Measurements from ENCODE around the gene ZNF441. TPM values are rescaled to one million over a fixed set of nuclear protein-coding genes. Genes with fewer than 3 reads are reported as not detected.

ZNF441 gene
- total RNA-seq, 1 donor from 2014 or later: 6.4 TPM

- no peak overlapping the region for H3K4me3 Mint-ChIP-seq (ENCODE audit: unreplicated experiment)
- TF ChIP-seq CTCF (IDR thresholded peaks at IDR 0.05): no peak
- no peak overlapping the region for H3K27ac Mint-ChIP-seq (ENCODE audit: unreplicated experiment)
- no peaks in the 10 kb centered on the region for H3K27me3 Mint-ChIP-seq (ENCODE audit: unreplicated experiment)
- H3K4me1 Mint-ChIP-seq (ENCODE audit: unreplicated experiment): no peaks in the 10 kb centered on the region
- H3K36me3 Mint-ChIP-seq (ENCODE audit: unreplicated experiment): peaks cover 79% of the 10 kb centered on the region
- no peak for DNase-seq (ENCODE audit: extremely low spot score, unreplicated experiment)
- H3K9me3 Mint-ChIP-seq (ENCODE audit: unreplicated experiment): peaks cover 50% of the 10 kb centered on the region
Observed at GRCh38 chr19:11780431-11781020, 13.7 kb downstream of the ZNF441 start.

- no peak for TF ChIP-seq CTCF (IDR thresholded peaks at IDR 0.05)
- Mint-ChIP-seq H3K36me3 (ENCODE audit: unreplicated experiment) (peaks cover 76% of the 10 kb centered on the region), H3K9me3 (ENCODE audit: unreplicated experiment) (peaks cover 43% of the 10 kb centered on the region), H3K27ac (ENCODE audit: unreplicated experiment) (no peak overlapping the region), H3K4me1 (ENCODE audit: unreplicated experiment) (no peaks in the 10 kb centered on the region), H3K27me3 (ENCODE audit: unreplicated experiment) (no peaks in the 10 kb centered on the region), H3K4me3 (ENCODE audit: unreplicated experiment) (no peak overlapping the region)
- DNase-seq (ENCODE audit: extremely low spot score, unreplicated experiment): no peak
Observed at GRCh38 chr19:11781295-11782057, 14.7 kb downstream of the ZNF441 start.

- TF ChIP-seq CTCF (IDR thresholded peaks at IDR 0.05): no peak
- Mint-ChIP-seq H3K9me3 (ENCODE audit: unreplicated experiment) (peaks cover 49% of the 10 kb centered on the region), H3K4me1 (ENCODE audit: unreplicated experiment) (no peaks in the 10 kb centered on the region), H3K27me3 (ENCODE audit: unreplicated experiment) (no peaks in the 10 kb centered on the region), H3K36me3 (ENCODE audit: unreplicated experiment) (peaks cover 57% of the 10 kb centered on the region), H3K27ac (ENCODE audit: unreplicated experiment) (no peak overlapping the region), H3K4me3 (ENCODE audit: unreplicated experiment) (no peak overlapping the region)
- DNase-seq (ENCODE audit: extremely low spot score, unreplicated experiment): no peak
Observed at GRCh38 chr19:11783767-11784166, 17.0 kb downstream of the ZNF441 start.

- Mint-ChIP-seq H3K4me1 (ENCODE audit: unreplicated experiment) (no peaks in the 10 kb centered on the region), H3K36me3 (ENCODE audit: unreplicated experiment) (peaks cover 56% of the 10 kb centered on the region), H3K4me3 (ENCODE audit: unreplicated experiment) (no peak overlapping the region), H3K9me3 (ENCODE audit: unreplicated experiment) (peaks cover 55% of the 10 kb centered on the region), H3K27me3 (ENCODE audit: unreplicated experiment) (no peaks in the 10 kb centered on the region), H3K27ac (ENCODE audit: unreplicated experiment) (no peak overlapping the region)
- DNase-seq (ENCODE audit: extremely low spot score, unreplicated experiment): no peak
- no peak for TF ChIP-seq CTCF (IDR thresholded peaks at IDR 0.05)
Observed at GRCh38 chr19:11784356-11784755, 17.6 kb downstream of the ZNF441 start.

GRCh38 chr19:11787536-11787935 lies 20.7 kb downstream of the ZNF441 start:
- Mint-ChIP-seq H3K4me1 (ENCODE audit: unreplicated experiment) (no peaks in the 10 kb centered on the region), H3K36me3 (ENCODE audit: unreplicated experiment) (peaks cover 35% of the 10 kb centered on the region), H3K4me3 (ENCODE audit: unreplicated experiment) (no peak overlapping the region)

More at GRCh38 chr19:11787536-11787935, 20.7 kb downstream of the ZNF441 start:
- H3K27me3 Mint-ChIP-seq (ENCODE audit: unreplicated experiment): no peaks in the 10 kb centered on the region
- no peak for DNase-seq (ENCODE audit: extremely low spot score, unreplicated experiment)
- peaks cover 61% of the 10 kb centered on the region for H3K9me3 Mint-ChIP-seq (ENCODE audit: unreplicated experiment)
- no peak for TF ChIP-seq CTCF (IDR thresholded peaks at IDR 0.05)
- H3K27ac Mint-ChIP-seq (ENCODE audit: unreplicated experiment): no peak overlapping the region
